HG03280 (cell line): ENCODE data around the gene DNAJC6.
"Not testable (repeated sequence)": the region's sequence is repeated elsewhere in the genome, so short reads cannot be mapped to it uniquely, and the experiment has no call there.

Experiments used
- ATAC-seq: cut with Tn5 transposase; IDR thresholded peaks from one replicate; pipeline ENCODE4 v1.9.1; 2021; ENCODE audit warnings: mild to moderate bottlenecking, moderate library complexity; ENCODE audit not compliant: unreplicated experiment

Gene DNAJC6

GRCh38 chr1:65309304-65310077 is at the start of gene DNAJC6:
Gene DNAJC6 (plus strand): TSS chr1:65309543. CDS start chr1:65309746, 203 bp downstream.
- no peak for ATAC-seq

- ATAC-seq: no peak
These were observed 49.5 kb upstream of the DNAJC6 start for GRCh38 chr1:65259816-65260215.

GRCh38 chr1:65260851-65261473 is 48.4 kb upstream of the DNAJC6 start:
- ATAC-seq: no peak

GRCh38 chr1:65263286-65263685 is 46.1 kb upstream of the DNAJC6 start:
- no peak for ATAC-seq

- ATAC-seq: no peak
These were observed 45.0 kb upstream of the DNAJC6 start for GRCh38 chr1:65264197-65264929.

GRCh38 chr1:65265296-65265650 is 44.1 kb upstream of the DNAJC6 start:
- no peak for ATAC-seq

GRCh38 chr1:65265651-65266351 is 43.5 kb upstream of the DNAJC6 start:
- peak; percentile 77 for ATAC-seq

- ATAC-seq: no peak
These were observed 42.9 kb upstream of the DNAJC6 start for GRCh38 chr1:65266476-65266875.

- no peak for ATAC-seq
These were observed 42.1 kb upstream of the DNAJC6 start for GRCh38 chr1:65267271-65267670.

GRCh38 chr1:65267683-65268082 is 41.7 kb upstream of the DNAJC6 start:
- no peak for ATAC-seq

- ATAC-seq: no peak
These were observed 39.7 kb upstream of the DNAJC6 start for GRCh38 chr1:65269612-65270011.

GRCh38 chr1:65276197-65276939 is 33.0 kb upstream of the DNAJC6 start:
- no peak for ATAC-seq

GRCh38 chr1:65277605-65278347 is 31.6 kb upstream of the DNAJC6 start:
- ATAC-seq: no peak

- ATAC-seq: no peak
These were observed 30.8 kb upstream of the DNAJC6 start for GRCh38 chr1:65278376-65279069.

GRCh38 chr1:65279070-65279779 is 30.1 kb upstream of the DNAJC6 start:
- ATAC-seq: no peak

- no peak for ATAC-seq
These were observed 27.5 kb upstream of the DNAJC6 start for GRCh38 chr1:65281846-65282245.

- ATAC-seq: no peak
These were observed 25.1 kb upstream of the DNAJC6 start for GRCh38 chr1:65284229-65284628.

- ATAC-seq: peak; percentile 71
These were observed 19.9 kb upstream of the DNAJC6 start for GRCh38 chr1:65289449-65289848.

- not testable (repeated sequence) for ATAC-seq
These were observed 17.5 kb upstream of the DNAJC6 start for GRCh38 chr1:65291818-65292217.
